GM08714 (cell line): ENCODE results near the gene PAX5.
"Not testable (repeated sequence)": the region's sequence is repeated elsewhere in the genome, so short reads cannot be mapped to it uniquely, and the experiment has no call there.

Experiments used
- H3K4me3 ChIP-seq: fragments of 200-500 bp; sonication (Bioruptor generic); 2 replicates; pipeline ENCODE4 v1.5.1; 2014; ENCODE audit warnings: mild to moderate bottlenecking, low read length, inconsistent platforms
- ZNF274 ChIP-seq: IDR thresholded peaks from 2 replicates; pipeline ENCODE4 v1.6.1; 2012; ENCODE audit warnings: mild to moderate bottlenecking, low read depth, low read length

The PAX5 gene

GRCh38 chr9:36882594-36882993, 151.5 kb downstream of the PAX5 start:
- no peak for TF ChIP-seq ZNF274
- H3K4me3 ChIP-seq: no peak overlapping the region

GRCh38 chr9:36881743-36882441, 152.2 kb downstream of the PAX5 start:
- H3K4me3 ChIP-seq: no peak overlapping the region
- no peak for TF ChIP-seq ZNF274

DNA sequence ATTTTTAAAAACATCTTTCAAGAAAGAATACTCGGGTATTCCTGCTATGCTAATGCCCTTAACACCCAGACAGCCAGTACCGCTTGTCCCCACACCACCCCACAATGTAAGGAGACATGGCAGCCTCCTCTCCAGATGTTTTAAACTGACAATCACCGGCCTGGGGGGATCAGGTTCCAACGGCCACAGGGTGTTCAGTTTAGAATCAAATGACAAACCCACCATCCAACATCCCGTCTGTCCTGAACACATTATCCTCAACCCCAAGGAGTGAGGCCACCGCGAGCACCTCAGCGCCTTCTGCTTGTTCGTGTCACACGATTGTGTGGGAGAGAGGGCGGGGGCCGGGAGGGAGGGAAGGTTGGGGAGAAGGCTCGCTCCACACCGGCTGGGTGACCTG, 152.8 kb downstream of the PAX5 start:
- H3K4me3 ChIP-seq: no peak overlapping the region
- no peak for TF ChIP-seq ZNF274

DNA sequence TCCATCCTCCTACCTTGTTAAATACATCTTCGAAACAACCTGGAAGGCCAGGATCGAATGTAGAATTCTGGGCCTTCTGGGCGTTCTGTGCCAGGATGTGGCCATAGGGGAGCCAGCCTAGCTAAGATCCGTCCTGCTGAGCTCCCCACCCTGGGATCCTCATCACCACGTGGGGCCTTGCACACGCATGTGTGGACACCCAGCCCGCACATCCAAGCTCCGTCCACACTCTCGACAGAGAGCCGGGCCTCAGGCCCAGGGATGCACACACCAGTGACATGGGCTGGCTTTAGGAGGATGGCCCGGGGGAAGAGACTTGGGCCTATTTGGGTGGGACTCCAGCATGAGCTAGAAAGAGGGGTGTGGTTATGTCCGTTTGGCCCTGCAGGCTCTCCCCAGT, 154.0 kb downstream of the PAX5 start:
- no peak overlapping the region for H3K4me3 ChIP-seq
- TF ChIP-seq ZNF274: no peak

DNA sequence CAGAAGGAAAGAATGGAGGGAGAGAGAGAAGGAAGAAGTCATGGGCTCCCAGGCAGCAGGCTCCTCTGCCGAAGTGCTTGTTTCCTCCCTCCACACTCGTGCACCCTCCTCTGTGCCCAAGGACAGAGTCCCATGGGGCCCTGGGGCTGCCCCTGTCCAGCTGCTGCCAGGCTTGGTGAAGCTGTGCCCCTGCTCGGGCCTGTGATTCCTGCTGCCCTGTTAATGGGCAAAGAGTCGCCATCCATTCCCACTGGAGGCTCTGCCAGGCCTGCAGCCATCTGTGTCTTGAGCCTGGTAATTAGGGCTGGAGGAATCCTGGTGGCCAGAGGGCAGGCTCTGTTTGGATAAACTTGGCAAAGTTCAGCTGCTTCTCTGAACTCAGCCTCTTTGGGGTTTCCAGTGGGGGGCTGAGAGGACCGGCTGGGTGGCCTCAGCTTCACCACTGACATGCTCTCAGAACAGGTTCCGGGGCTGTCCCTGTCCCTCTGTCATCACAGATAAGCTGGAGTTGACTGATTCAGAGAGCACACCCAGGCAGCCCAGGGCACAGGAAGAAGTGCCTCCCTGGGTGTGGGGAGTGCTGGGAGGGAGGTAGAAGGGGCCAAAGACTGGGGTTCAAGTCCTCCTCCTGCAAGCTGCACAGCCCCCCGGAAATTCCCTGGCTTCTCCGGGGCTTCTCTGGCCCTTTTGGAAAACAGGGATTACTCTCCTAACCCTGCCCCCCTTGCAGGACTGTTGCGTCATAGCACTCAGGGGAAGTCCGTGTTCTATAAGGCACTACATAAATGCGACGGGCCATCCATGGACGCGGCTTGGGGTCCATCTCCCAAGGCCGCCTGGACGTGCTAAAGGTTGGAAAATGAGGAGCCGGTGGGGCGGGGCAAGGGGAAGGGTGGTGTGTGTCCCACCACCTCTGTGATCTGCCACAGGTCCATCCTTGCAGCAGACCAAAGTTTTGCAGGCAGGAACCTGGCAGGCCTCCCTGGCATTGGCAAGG, 154.8 kb downstream of the PAX5 start:
- H3K4me3 ChIP-seq: no peak overlapping the region
- TF ChIP-seq ZNF274: no peak

DNA sequence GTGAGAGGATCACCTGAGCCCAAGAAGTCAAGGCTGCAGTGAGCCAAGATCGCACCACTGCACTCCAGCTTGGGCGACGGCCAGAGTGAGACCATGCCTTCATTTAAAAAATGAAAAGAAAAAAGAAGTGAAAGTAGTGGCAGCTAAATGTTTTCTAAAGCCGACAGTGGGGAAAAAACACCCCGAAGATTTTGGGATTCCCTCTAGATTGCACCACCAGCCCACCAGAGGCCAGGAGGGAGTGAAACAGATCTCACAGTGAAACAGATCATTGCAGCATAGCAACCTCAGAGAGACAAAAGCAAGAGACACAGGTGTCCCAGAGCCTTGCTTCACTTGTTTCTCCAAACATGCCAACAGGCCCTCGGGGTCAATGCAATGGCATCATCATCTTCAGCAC, 156.8 kb downstream of the PAX5 start:
- no peak overlapping the region for H3K4me3 ChIP-seq
- no peak for TF ChIP-seq ZNF274

- TF ChIP-seq ZNF274: no peak
- H3K4me3 ChIP-seq: no peak overlapping the region
Observed at GRCh38 chr9:36876056-36876455, 158.0 kb downstream of the PAX5 start.

- H3K4me3 ChIP-seq: no peak overlapping the region
- TF ChIP-seq ZNF274: no peak
Observed at GRCh38 chr9:36874921-36875320, 159.1 kb downstream of the PAX5 start.

DNA sequence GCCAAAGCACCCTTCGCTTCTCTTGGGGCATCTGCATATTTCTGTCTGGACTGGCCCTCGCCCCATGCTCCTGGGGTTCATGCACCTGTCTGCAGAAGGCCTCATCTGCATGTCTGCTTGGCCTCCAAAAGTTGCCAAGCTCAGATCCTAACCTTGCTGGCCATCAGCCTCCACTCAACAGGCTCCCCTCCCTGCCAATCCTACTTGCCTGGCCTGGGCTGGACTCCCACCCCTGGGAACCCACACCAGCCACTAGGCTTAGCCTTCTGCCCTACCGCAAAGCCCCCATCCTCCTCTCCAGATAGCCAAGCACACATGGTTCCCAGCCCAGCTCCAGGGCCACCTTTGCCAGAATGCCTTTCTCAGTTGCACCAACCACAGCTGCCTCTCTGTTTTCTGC, 159.8 kb downstream of the PAX5 start:
- TF ChIP-seq ZNF274: no peak
- H3K4me3 ChIP-seq: no peak overlapping the region

DNA sequence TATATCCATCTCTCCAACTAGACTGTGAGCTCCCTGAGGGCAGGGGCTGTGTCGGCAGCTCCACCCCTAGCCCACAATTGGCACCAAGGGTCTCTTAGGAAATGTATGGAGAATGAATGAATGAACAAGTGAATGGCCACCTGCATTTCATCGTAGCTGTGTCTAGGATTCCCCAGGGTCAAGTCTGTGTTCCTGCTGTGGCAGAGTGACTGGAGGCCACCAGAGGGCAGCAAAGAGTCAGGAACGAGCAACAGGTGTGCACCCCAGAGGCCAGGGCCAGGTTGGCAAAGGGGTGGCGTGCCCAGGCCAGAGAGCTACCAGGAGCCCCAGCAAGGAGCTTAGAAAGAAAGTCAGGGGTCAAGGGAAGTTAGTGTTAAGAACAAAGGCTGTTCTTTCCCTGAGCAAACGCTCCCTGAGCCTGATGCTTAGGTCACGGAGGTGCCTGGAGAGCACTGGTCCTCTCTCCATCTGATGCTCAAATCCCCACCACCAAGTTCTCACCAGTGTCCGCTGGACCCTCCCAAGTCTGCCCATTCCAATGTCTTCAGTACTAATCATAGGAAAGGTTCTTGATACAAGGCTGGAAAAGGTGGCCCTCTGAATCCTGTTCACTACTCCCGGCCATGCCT, 160.7 kb downstream of the PAX5 start:
- no peak for TF ChIP-seq ZNF274

GRCh38 chr9:36872641-36873040, 161.4 kb downstream of the PAX5 start:
- H3K4me3 ChIP-seq: no peak overlapping the region
- TF ChIP-seq ZNF274: no peak

More for the DNA sequence above, 160.7 kb downstream of the PAX5 start:
- no peak overlapping the region for H3K4me3 ChIP-seq

- TF ChIP-seq ZNF274: no peak
- H3K4me3 ChIP-seq: no peak overlapping the region
Observed at GRCh38 chr9:36871606-36872005, 162.5 kb downstream of the PAX5 start.

GRCh38 chr9:36870960-36871359, 163.1 kb downstream of the PAX5 start:
- no peak for TF ChIP-seq ZNF274
- no peak overlapping the region for H3K4me3 ChIP-seq

DNA sequence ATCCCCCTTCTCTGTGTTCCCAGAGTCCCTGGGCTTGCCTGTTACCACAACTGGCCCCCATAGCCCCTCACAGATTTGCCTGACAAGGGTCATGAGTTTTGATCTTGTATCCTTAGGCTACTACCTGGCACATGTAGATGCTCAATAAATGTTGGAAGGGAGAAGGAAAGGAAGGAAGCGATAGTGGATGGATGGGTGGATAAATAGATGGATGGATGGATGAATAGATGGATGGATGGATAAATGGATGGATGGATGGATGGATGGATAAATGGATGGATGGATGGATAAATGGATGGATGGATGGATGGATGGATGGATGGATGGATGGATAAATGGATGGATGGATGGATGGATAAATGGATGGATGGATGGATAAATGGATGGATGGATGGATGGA, 164.5 kb downstream of the PAX5 start:
- H3K4me3 ChIP-seq: not testable (repeated sequence)
